NCI-H2227 treated with DMSO at 0.1 percent for 48 hours (cell line): ENCODE measurements around the gene GALNT14.

Experiments used
- DNase-seq: peaks from one replicate; lab custom pipeline; 2025; lab: John Stamatoyannopoulos, UW

The GALNT14 gene

GRCh38 chr2:31055938-31056337 is 82.3 kb downstream of the GALNT14 start:
- DNase-seq, result no peak

GRCh38 chr2:31054842-31055388 is 83.3 kb downstream of the GALNT14 start:
- DNase-seq, result no peak

GRCh38 chr2:31053929-31054782 is 84.1 kb downstream of the GALNT14 start:
- DNase-seq, result no peak

- DNase-seq, result no peak
Measured at GRCh38 chr2:31052284-31052683, 86.0 kb downstream of the GALNT14 start.

GRCh38 chr2:31051258-31052140 is 86.7 kb downstream of the GALNT14 start:
- DNase-seq, result no peak

GRCh38 chr2:31049916-31050588 is 88.2 kb downstream of the GALNT14 start:
- no peak for DNase-seq

- no peak for DNase-seq
Measured at GRCh38 chr2:31049264-31049663, 89.0 kb downstream of the GALNT14 start.

GRCh38 chr2:31047599-31047998 is 90.6 kb downstream of the GALNT14 start:
- DNase-seq, result no peak

- no peak for DNase-seq
Measured at GRCh38 chr2:31038385-31038784, 99.9 kb downstream of the GALNT14 start.

- no peak for DNase-seq
Measured at GRCh38 chr2:31037058-31037457, 101.2 kb downstream of the GALNT14 start.

- DNase-seq, result no peak
Measured at GRCh38 chr2:31033032-31033431, 105.2 kb downstream of the GALNT14 start.

- DNase-seq, result no peak
Measured at GRCh38 chr2:31032475-31032874, 105.8 kb downstream of the GALNT14 start.

- DNase-seq, result no peak
Measured at GRCh38 chr2:31031132-31031706, 107.0 kb downstream of the GALNT14 start.

GRCh38 chr2:31028417-31028816 is 109.8 kb downstream of the GALNT14 start:
- no peak for DNase-seq

- no peak for DNase-seq
Measured at GRCh38 chr2:31027549-31027948, 110.7 kb downstream of the GALNT14 start.

- no peak for DNase-seq
Measured at GRCh38 chr2:31023541-31023940, 114.7 kb downstream of the GALNT14 start.

GRCh38 chr2:31020713-31021112 is 117.5 kb downstream of the GALNT14 start:
- DNase-seq, result no peak

- DNase-seq, result no peak
Measured at GRCh38 chr2:31018280-31018679, 120.0 kb downstream of the GALNT14 start.

- DNase-seq, result no peak
Measured at GRCh38 chr2:31016648-31017047, 121.6 kb downstream of the GALNT14 start.

- no peak for DNase-seq
Measured at GRCh38 chr2:31014516-31014915, 123.7 kb downstream of the GALNT14 start.

- DNase-seq, result no peak
Measured at GRCh38 chr2:31013301-31013700, 124.9 kb downstream of the GALNT14 start.

GRCh38 chr2:31012406-31012805 is 125.8 kb downstream of the GALNT14 start:
- DNase-seq, result no peak
